Astrocyte (in vitro differentiated cells and primary cell): ENCODE results near the gene MORC2. TPM values are rescaled to one million over a fixed set of nuclear protein-coding genes. Genes with fewer than 3 reads are reported as not detected.
A peak's percentile ranks its signal among the peaks of the same experiment; 100 is the strongest.

ENCODE experiments used
- DNase-seq: peaks from one replicate; pipeline ENCODE4 v3.0.0-alpha.2; 2010; ENCODE audit warnings: low read depth
- FAIRE-seq: peaks from 2 replicates; lab custom pipeline; 2011; peaks lifted over from hg19 to GRCh38; lab: Jason Lieb, UNC
- H2AFZ ChIP-seq: 2 replicates; pipeline ENCODE4 v1.6.0; 2012; ENCODE audit warnings: low read depth, low read length, inconsistent platforms
- H3K27ac ChIP-seq: 2 replicates; pipeline ENCODE4 v1.5.1; 2011; ENCODE audit warnings: low read depth, low read length, inconsistent platforms
- H3K27me3 ChIP-seq: 2 replicates; pipeline ENCODE4 v1.6.0; 2011; ENCODE audit warnings: low read length, inconsistent platforms; ENCODE audit not compliant: insufficient read depth
- H3K36me3 ChIP-seq: 2 replicates; pipeline ENCODE4 v1.5.1; 2011; ENCODE audit warnings: low read length, inconsistent platforms; ENCODE audit not compliant: insufficient read depth
- H3K4me1 ChIP-seq: 2 replicates; pipeline ENCODE4 v1.5.1; 2011; ENCODE audit warnings: low read length, inconsistent platforms; ENCODE audit not compliant: insufficient read depth
- H3K4me2 ChIP-seq: 2 replicates; pipeline ENCODE4 v1.6.0; 2012; ENCODE audit warnings: low read length, inconsistent platforms
- H3K4me3 ChIP-seq: 2 replicates; pipeline ENCODE4 v1.5.1; 2011; ENCODE audit warnings: low read depth, mild to moderate bottlenecking, low read length, inconsistent platforms; ENCODE audit not compliant: insufficient read depth
- H3K79me2 ChIP-seq: 2 replicates; pipeline ENCODE4 v1.6.0; 2012; ENCODE audit warnings: mild to moderate bottlenecking, low read length, inconsistent platforms; ENCODE audit not compliant: insufficient read depth
- H3K9ac ChIP-seq: 2 replicates; pipeline ENCODE4 v1.6.0; 2012; ENCODE audit warnings: mild to moderate bottlenecking, low read length, inconsistent platforms
- H3K9me3 ChIP-seq: 2 replicates; pipeline ENCODE4 v1.5.1; 2012; ENCODE audit warnings: low read depth, mild to moderate bottlenecking, low read length, inconsistent platforms; ENCODE audit not compliant: insufficient read depth
- H4K20me1 ChIP-seq: 2 replicates; pipeline ENCODE4 v1.6.0; 2012; ENCODE audit warnings: low read length, inconsistent platforms; ENCODE audit not compliant: insufficient read depth
- H3K27ac Mint-ChIP-seq: one replicate; pipeline ENCODE4 v1.8.0; 2021; ENCODE audit warnings: mild to moderate bottlenecking, mixed read lengths; ENCODE audit not compliant: unreplicated experiment
- H3K27me3 Mint-ChIP-seq: one replicate; pipeline ENCODE4 v1.8.0; 2021; ENCODE audit warnings: low read depth, mixed read lengths; ENCODE audit not compliant: unreplicated experiment
- H3K36me3 Mint-ChIP-seq: one replicate; pipeline ENCODE4 v1.8.0; 2021; ENCODE audit warnings: low read depth, mixed read lengths; ENCODE audit not compliant: unreplicated experiment
- H3K4me1 Mint-ChIP-seq: one replicate; pipeline ENCODE4 v1.8.0; 2021; ENCODE audit warnings: low read depth, mixed read lengths; ENCODE audit not compliant: unreplicated experiment
- H3K4me3 Mint-ChIP-seq: one replicate; pipeline ENCODE4 v1.8.0; 2021; ENCODE audit warnings: mild to moderate bottlenecking, moderate library complexity, mixed read lengths; ENCODE audit not compliant: unreplicated experiment
- H3K9me3 Mint-ChIP-seq: one replicate; pipeline ENCODE4 v1.8.0; 2021; ENCODE audit warnings: mild to moderate bottlenecking, mixed read lengths; ENCODE audit not compliant: unreplicated experiment
- EZH2 ChIP-seq: IDR thresholded peaks from 2 replicates; pipeline ENCODE4 v1.6.1; 2012; ENCODE audit warnings: mild to moderate bottlenecking, low read length, inconsistent platforms; ENCODE audit not compliant: insufficient read depth
- total RNA-seq: library from RNA; stranded (reverse); gene quantifications from 2 replicates; pipeline ENCODE4 v1.2.1, GENCODE V29; 2021
- TF ChIP-seq, protein P1 (sequence below): IDR thresholded peaks from 2 replicates; pipeline ENCODE4 v1.5.1; 2011; ENCODE audit warnings: low read depth, mild to moderate bottlenecking, inconsistent platforms, low read length, moderate library complexity; ENCODE audit not compliant: insufficient read depth

MORC2 gene
- total RNA-seq, 1 donor from 2014 or later = 45.9 TPM

DNA sequence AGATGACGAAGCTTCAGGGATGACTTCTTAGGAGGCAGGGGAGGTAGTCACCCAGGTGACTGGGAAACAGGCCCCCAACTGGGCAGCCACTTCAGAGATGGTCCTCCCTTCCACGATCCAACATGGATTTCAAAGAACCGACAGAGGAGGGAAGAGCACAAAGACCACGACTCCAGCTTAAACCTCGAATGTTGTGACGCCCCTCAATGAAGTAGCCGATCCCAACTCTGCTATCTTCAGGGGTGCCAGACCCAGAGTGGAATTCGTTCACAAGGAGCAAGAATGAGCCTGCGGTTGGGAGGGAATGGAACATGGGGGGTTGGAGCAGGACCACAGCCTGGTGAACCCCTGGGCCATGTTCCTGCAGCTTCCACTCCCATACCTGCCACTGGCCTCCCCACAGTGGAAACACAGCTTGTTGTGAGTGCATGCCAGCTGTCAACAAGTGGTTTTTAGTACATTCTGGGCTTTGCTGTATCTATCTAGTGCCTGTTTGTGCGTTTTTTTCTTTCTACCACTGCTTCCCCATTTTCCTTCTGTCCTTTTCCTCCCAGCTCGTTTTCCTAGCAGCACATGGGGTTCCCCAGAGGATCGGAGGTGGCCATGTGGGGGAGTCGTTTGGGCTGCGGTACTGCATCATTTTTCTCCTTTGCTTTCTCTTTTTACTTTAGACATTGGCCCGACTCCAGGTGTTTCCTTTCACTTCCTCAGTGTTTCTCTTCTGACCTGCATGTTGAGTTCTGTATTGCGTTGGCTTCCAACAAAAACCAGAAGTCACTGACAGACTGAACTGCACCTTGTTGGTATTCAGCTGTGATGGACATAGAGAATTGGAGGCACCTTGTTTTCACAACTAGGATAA, 65.8 kb downstream of the MORC2 start:
- TF ChIP-seq, protein P1, sequence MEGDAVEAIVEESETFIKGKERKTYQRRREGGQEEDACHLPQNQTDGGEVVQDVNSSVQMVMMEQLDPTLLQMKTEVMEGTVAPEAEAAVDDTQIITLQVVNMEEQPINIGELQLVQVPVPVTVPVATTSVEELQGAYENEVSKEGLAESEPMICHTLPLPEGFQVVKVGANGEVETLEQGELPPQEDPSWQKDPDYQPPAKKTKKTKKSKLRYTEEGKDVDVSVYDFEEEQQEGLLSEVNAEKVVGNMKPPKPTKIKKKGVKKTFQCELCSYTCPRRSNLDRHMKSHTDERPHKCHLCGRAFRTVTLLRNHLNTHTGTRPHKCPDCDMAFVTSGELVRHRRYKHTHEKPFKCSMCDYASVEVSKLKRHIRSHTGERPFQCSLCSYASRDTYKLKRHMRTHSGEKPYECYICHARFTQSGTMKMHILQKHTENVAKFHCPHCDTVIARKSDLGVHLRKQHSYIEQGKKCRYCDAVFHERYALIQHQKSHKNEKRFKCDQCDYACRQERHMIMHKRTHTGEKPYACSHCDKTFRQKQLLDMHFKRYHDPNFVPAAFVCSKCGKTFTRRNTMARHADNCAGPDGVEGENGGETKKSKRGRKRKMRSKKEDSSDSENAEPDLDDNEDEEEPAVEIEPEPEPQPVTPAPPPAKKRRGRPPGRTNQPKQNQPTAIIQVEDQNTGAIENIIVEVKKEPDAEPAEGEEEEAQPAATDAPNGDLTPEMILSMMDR = no peak
- no peak for TF ChIP-seq EZH2
- H2AFZ ChIP-seq = no peak overlapping the region
- H3K36me3 ChIP-seq = no peaks in the 10 kb centered on the region
- no peaks in the 10 kb centered on the region for H3K9me3 ChIP-seq
- DNase-seq (no peak), FAIRE-seq (no peak)
- H3K4me3 ChIP-seq = no peak overlapping the region
- Mint-ChIP-seq H3K36me3 (peaks cover 22% of the 10 kb centered on the region), H3K4me3 (no peak overlapping the region), H3K27me3 (no peaks in the 10 kb centered on the region), H3K4me1 (no peaks in the 10 kb centered on the region), H3K27ac (no peak overlapping the region), H3K9me3 (peaks cover 3% of the 10 kb centered on the region)
- no peaks in the 10 kb centered on the region for H3K4me1 ChIP-seq
- no peak overlapping the region for H3K4me2 ChIP-seq
- no peak overlapping the region for H3K27ac ChIP-seq
- H3K79me2 ChIP-seq = no peaks in the 10 kb centered on the region
- no peaks in the 10 kb centered on the region for H3K27me3 ChIP-seq
- H4K20me1 ChIP-seq = no peaks in the 10 kb centered on the region
- H3K9ac ChIP-seq = no peak overlapping the region

GRCh38 chr22:30894371-30894740, 74.2 kb downstream of the MORC2 start:
- H2AFZ ChIP-seq = no peak overlapping the region
- no peak for FAIRE-seq
- H3K4me1 ChIP-seq = no peaks in the 10 kb centered on the region
- H3K4me3 ChIP-seq = no peak overlapping the region
- H3K27ac ChIP-seq = no peak overlapping the region
- no peaks in the 10 kb centered on the region for H4K20me1 ChIP-seq
- H3K9me3 Mint-ChIP-seq = no peaks in the 10 kb centered on the region
- no peaks in the 10 kb centered on the region for H3K79me2 ChIP-seq
- peaks cover 1% of the 10 kb centered on the region for H3K27me3 Mint-ChIP-seq
- no peak for DNase-seq
- H3K36me3 Mint-ChIP-seq = peaks cover 14% of the 10 kb centered on the region
- peaks cover 12% of the 10 kb centered on the region for H3K4me1 Mint-ChIP-seq
- peak overlapping the region; percentile 23 for H3K27ac Mint-ChIP-seq
- no peaks in the 10 kb centered on the region for H3K36me3 ChIP-seq
- no peak overlapping the region for H3K4me3 Mint-ChIP-seq
- no peak overlapping the region for H3K4me2 ChIP-seq
- no peaks in the 10 kb centered on the region for H3K27me3 ChIP-seq
- H3K9me3 ChIP-seq = no peaks in the 10 kb centered on the region
- H3K9ac ChIP-seq = no peak overlapping the region
- TF ChIP-seq, protein P1 = no peak
- no peak for TF ChIP-seq EZH2
